Activated naive CD4-positive, alpha-beta T cell treated with anti-CD3 and anti-CD28 coated beads, Interleukin-2, amount 50 U/mL, for 24 hours (primary cell): ENCODE results near the gene THBS3.
"Not testable (repeated sequence)": the region's sequence is repeated elsewhere in the genome, so short reads cannot be mapped to it uniquely, and the experiment has no call there.

Experiments used
- H3K27ac Mint-ChIP-seq: one replicate; pipeline ENCODE4 v1.8.0; 2021; ENCODE audit warnings: mild to moderate bottlenecking, mixed read lengths
- H3K27me3 Mint-ChIP-seq: one replicate; pipeline ENCODE4 v1.8.0; 2021; ENCODE audit warnings: mixed read lengths
- H3K36me3 Mint-ChIP-seq: one replicate; pipeline ENCODE4 v1.8.0; 2021; ENCODE audit warnings: mixed read lengths
- H3K4me1 Mint-ChIP-seq: one replicate; pipeline ENCODE4 v1.8.0; 2021; ENCODE audit warnings: mixed read lengths
- H3K4me3 Mint-ChIP-seq: one replicate; pipeline ENCODE4 v1.8.0; 2021; ENCODE audit warnings: mild to moderate bottlenecking, mixed read lengths
- H3K9me3 Mint-ChIP-seq: one replicate; pipeline ENCODE4 v1.8.0; 2021; ENCODE audit warnings: mixed read lengths

The THBS3 gene

DNA sequence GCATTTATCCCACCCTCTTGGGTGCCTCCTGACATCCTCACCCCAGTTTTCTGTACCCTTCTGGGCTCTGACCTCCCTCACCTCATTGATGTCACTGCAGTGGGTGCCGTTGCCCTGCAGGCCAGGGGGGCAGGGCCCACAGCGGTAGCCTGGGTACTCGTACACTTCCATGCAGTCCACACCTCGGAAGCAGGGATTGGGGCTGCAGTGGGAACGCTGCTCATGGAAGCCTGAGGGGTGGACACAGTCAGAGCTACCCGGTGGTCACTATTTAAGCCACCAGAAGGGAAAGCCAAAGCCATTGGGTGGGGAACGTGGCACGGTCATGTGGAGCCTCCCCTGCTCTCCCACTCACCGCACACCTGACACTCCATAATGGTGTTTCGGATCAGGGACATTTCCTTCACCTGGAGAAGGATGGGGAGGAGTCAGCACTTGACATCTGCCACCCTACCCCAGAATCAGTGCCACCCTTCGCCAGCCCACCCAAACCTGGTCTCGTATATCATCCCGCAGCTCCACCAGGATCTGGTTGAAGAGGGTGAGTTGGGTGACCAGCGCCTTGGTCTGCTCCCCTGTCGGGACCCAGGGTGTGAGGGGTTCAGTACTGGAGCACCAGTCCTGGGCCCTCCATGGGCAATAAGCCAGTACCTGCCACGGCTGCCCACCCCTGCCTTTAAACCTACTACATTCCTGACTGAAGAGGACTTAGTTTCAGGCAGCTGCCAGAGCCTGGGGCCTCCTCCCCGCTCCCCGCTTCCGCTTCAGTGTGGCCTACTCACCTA lies 4.8 kb downstream of the THBS3 start:
- Mint-ChIP-seq H3K36me3 (no peaks in the 10 kb centered on the region), H3K9me3 (no peaks in the 10 kb centered on the region), H3K27me3 (no peaks in the 10 kb centered on the region), H3K27ac (no peak overlapping the region), H3K4me3 (no peak overlapping the region), H3K4me1 (peaks cover 13% of the 10 kb centered on the region)

DNA sequence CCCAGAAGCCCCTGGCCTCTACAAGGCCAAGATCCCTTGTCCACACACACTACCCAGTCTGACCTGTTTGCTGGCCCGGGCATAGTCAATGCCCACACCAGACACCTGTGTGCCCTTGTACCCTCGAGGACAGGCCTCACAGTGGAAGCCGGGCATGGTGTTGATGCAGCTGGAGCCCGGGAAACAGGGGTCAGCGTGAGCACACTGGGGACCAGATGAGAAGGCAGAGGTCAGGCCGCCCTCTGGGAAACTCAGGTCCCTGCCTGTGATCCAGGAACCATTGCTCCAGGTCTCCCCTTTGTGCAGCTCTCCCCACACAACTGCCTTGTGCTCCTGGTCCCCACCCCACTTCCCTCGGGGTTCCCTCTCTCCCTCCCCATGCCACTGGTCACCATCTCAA lies 5.5 kb downstream of the THBS3 start:
- Mint-ChIP-seq H3K4me3 (no peak overlapping the region), H3K27me3 (no peaks in the 10 kb centered on the region), H3K4me1 (peaks cover 7% of the 10 kb centered on the region), H3K36me3 (no peaks in the 10 kb centered on the region), H3K27ac (no peak overlapping the region), H3K9me3 (no peaks in the 10 kb centered on the region)

DNA sequence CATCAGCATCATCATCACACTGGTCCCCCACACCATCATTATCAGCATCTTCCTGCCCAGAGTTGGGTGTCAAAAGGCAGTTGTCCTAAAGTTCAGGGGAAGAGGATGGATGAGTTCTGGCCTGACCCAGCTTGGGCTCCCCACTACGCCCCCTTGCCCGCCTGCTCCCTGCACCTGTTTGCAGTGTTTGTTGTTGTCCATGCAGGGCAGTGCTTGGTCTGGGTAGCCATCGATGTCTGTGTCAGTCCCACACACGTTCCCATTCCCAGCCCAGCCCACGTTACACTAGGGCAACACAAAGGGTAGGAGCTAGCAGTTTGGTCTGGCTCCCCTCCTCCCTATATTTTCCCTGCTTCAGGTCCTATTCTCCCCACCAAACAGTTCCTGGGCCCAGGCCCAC lies 6.8 kb downstream of the THBS3 start:
- H3K4me1 Mint-ChIP-seq: no peaks in the 10 kb centered on the region
- H3K27ac Mint-ChIP-seq: no peak overlapping the region
- H3K9me3 Mint-ChIP-seq: no peaks in the 10 kb centered on the region
- H3K27me3 Mint-ChIP-seq: no peaks in the 10 kb centered on the region
- no peaks in the 10 kb centered on the region for H3K36me3 Mint-ChIP-seq
- no peak overlapping the region for H3K4me3 Mint-ChIP-seq

DNA sequence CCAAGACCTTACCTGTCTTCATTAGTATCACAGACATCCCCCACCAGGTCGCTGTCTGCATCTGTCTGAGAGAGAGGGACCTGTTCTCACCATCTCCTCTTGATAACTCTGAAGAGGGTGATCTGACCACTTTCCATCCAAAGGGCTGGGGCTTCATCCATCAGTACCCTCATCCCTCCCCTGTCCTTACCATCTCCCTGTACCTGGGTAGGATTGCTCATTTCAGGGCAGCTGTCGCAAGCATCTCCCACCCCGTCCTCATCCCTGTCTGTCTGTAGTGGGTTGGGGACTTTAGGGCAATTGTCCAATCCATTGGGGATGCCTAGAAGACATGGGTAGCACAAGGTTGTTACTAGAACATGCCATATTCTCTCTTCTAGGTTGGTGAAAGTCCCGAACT lies 7.9 kb downstream of the THBS3 start:
- H3K27me3 Mint-ChIP-seq: no peaks in the 10 kb centered on the region
- no peak overlapping the region for H3K4me3 Mint-ChIP-seq
- no peak overlapping the region for H3K27ac Mint-ChIP-seq
- peaks cover 8% of the 10 kb centered on the region for H3K4me1 Mint-ChIP-seq
- H3K36me3 Mint-ChIP-seq: no peaks in the 10 kb centered on the region
- H3K9me3 Mint-ChIP-seq: no peaks in the 10 kb centered on the region

DNA sequence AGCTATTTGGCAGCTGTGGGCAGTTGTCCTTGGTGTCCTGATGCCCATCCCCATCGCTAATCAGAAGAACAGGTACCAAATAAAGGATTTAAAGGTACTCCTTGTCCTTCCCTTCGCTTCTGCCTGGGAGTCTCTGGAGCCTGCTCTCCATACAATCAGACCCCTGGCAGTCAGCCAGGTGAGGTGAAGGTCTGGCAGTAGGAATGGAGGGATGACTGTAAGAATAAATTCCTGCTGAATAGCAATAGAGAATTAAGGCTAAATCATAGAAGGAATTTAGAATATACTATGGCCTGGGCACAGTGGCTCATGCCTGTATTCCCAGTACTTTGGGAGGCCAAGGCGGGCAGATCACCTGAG lies 9.2 kb downstream of the THBS3 start:
- Mint-ChIP-seq H3K36me3 (no peaks in the 10 kb centered on the region), H3K27me3 (no peaks in the 10 kb centered on the region), H3K27ac (no peak overlapping the region), H3K4me3 (no peak overlapping the region), H3K9me3 (no peaks in the 10 kb centered on the region), H3K4me1 (peaks cover 21% of the 10 kb centered on the region)

DNA sequence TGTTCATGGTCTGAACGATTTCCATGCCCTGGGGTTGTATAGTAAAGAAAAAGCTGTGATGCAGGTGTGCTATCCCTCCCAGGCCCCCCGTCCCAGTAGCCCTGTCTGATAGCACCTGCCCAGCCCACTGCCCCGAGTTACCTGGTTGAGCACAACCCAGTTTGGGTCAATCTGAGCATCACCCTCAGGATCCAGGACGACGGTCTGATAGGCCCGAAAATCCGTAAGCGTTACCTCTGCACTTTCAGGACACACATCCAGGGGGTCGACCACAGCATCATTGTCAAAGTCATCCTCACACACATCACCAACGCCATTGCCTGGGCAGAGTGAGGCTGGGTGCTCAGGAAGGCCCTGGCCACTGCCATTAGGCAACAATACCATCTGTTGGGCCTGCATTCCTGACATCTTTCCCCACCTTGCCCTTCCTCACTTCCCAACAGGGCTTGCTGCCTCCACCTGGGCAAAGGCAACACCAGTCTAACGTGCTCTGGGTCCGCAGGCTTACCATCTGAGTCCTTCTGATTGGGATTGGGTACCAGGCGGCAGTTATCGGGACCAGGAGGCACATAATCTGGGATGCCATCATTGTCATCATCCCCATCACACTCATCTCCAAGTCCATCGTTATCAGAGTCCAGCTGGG lies 9.7 kb downstream of the THBS3 start:
- Mint-ChIP-seq H3K9me3 (no peaks in the 10 kb centered on the region), H3K27ac (no peak overlapping the region), H3K27me3 (no peaks in the 10 kb centered on the region), H3K4me1 (peaks cover 26% of the 10 kb centered on the region), H3K4me3 (no peak overlapping the region), H3K36me3 (no peaks in the 10 kb centered on the region)

DNA sequence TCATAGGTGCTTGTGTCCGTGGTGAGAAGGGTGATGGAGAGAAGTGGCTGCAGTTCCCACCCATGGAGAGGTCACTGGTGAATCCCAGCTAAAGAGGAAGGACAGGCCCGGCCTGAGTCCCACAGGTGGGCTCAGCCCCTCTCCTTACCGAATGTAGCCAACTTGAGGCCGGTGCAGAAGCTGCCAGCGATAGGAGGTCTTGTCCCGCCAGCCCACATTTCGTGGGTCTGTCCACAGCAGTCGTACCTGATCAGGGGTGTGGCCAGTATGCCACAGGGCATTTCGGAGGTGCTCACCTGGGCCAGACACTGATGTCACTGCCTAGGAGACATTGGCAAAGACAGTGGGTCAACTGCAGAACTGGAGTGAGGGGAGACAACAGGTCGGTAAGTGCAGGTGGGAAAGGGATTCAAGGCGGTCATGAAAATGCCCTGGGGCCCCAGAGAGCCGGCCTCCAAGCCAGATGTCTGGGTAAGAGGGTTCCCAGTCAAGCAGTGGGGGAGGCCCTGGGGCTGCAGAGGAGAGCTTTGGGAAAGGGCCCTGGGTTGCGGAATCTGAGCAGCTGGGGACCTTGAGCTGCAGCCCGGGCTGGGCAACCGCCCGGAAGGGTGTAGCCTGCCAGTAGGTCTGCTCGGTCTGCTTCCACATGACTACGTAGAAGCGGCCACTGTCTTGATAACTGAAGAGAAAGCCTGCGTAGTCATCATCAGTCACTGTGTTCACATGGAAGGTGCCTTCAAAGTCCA lies 10.6 kb downstream of the THBS3 start:
- H3K36me3 Mint-ChIP-seq: no peaks in the 10 kb centered on the region
- H3K27ac Mint-ChIP-seq: no peak overlapping the region
- peaks cover 32% of the 10 kb centered on the region for H3K4me1 Mint-ChIP-seq
- H3K27me3 Mint-ChIP-seq: no peaks in the 10 kb centered on the region
- H3K9me3 Mint-ChIP-seq: no peaks in the 10 kb centered on the region
- H3K4me3 Mint-ChIP-seq: no peak overlapping the region

DNA sequence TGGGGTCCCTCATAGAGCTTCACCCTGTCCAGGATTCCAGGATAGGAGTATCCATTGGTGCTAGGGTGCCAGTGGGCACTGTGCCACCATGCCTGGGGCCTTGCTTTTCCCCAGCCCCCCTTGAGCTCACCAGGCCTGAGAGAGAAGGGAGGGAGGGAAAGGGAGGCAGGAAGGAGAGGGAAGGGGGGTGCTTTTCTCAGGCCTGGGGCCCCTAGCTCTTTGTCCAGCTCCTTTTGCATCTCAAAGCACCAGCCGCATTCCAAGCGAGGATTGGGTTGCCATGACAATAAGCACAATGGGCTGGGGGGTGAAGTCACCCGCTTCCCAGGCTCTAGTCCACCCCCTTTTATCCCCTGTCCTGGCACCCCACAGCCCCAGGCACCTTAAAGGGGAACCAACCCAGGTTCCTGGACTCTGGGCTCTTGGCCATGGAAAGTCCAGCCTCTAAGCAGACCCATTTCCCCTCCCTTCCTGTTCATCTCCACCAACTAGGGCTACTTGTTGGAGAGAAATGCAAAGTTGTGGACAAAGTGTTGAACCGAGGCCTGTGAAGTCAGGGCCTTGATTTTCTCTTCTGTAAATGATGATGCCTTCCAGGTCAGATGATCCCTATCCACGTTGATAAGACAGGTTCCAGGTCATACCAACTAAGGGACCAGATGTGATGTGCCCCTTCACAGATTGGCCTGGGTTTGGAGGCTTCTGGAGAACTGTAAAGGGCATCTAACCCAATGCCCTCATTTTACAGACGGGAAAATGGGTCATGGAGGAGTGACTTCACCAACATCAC lies 11.4 kb downstream of the THBS3 start:
- H3K36me3 Mint-ChIP-seq: no peaks in the 10 kb centered on the region
- peak overlapping the region; percentile 41 for H3K27ac Mint-ChIP-seq
- H3K4me1 Mint-ChIP-seq: peaks cover 35% of the 10 kb centered on the region
- no peaks in the 10 kb centered on the region for H3K27me3 Mint-ChIP-seq
- H3K9me3 Mint-ChIP-seq: no peaks in the 10 kb centered on the region
- H3K4me3 Mint-ChIP-seq: peak overlapping the region; percentile 44

DNA sequence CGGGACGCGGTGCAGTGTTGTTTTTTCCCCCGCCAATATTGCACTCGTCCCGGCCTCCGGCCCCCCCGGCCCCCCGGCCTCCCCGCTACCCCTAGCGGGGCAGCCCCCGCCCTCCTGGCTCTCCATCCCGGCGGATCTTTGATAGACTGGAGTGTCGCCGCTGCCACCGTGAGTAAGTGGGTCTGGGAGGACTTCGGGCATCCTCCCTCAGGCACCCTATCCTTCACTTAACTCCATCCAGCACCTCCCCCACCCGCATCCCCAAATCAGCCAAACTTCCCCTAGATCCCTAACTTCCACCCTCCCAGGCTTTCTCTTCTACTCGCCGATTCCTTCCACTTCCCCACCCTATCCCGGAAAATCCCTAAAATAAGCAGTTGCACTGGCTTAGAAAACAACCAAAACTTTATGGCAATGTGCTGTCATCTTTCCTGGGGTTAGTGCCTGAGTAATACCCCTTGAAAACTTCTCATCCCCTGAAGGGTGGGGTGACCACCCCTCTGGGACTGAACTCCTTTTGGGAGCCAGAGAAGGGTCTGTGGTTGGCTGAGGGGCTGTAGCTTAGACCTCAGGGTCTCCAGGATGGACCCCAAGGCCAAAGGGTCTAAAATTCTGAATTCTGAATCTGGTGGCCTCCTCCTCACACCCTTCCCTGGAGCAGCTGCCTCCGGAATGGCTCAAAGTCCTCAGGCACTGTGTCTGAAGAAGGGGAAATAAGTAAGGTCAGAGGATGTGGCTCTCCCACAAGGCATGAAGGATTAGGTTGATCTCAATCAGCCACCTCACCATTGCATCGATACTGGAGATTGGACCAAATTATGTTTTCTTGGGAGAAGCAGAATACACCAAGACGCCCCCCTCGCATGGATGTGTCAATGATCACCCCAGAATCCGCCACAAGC lies 12.2 kb downstream of the THBS3 start:
- Mint-ChIP-seq H3K9me3 (no peaks in the 10 kb centered on the region), H3K27ac (peak overlapping the region; percentile 68), H3K36me3 (no peaks in the 10 kb centered on the region), H3K27me3 (no peaks in the 10 kb centered on the region), H3K4me1 (peaks cover 35% of the 10 kb centered on the region), H3K4me3 (peak overlapping the region; percentile 83)

DNA sequence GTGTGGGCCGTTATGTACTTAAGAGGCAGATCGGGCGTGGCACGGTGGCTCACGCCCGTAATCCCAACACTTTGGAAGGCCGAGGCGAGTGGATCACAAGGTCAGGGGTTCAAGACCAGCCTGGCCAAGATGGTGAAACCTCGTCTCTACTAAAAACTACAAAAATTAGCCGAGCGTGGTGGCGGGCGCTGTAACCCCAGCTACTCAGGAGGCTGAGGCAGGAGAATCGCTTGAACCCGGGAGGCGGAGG lies 13.8 kb downstream of the THBS3 start:
- H3K36me3 Mint-ChIP-seq, H3K27me3 Mint-ChIP-seq, H3K9me3 Mint-ChIP-seq: not testable (repeated sequence)
- peaks cover 35% of the 10 kb centered on the region for H3K4me1 Mint-ChIP-seq
- H3K4me3 Mint-ChIP-seq: peak overlapping the region; percentile 92
- H3K27ac Mint-ChIP-seq: peak overlapping the region; percentile 98

DNA sequence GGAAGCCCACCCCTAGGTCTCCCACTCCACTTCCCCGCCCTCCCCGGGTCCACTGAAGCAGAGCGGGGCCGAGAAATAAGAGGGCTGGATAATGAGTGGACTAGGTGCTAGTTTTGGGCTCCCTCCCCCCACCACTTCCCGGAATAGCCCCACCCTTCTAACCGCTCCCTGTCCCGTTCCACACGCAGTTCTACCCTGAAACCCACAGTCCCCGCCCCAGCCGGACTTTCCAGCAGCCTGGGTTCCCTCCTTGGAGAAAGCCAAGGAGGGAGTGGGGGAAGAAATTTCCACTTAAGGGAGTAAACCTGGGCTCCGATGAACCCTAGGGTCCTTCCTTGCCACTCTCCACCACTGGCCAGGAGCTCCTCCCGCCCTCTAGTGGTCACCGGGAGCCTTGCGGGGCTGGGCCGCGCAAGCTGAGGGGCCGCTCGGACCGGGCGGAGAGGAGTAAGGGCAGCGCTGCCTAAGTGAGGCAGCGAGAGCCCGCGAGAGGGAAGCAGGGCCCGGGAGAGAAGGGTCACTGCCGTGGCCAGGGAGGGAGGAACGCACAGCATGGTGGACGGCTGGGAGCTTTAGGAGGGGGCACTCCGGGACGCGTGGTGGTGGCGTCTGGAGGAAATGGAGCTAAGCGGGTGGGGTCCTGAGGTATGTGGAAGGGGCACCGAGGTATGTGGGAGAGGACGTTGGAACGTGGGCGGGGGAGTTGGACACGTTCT lies 14.3 kb downstream of the THBS3 start:
- peaks cover 35% of the 10 kb centered on the region for H3K4me1 Mint-ChIP-seq
- H3K27me3 Mint-ChIP-seq: no peaks in the 10 kb centered on the region
- no peaks in the 10 kb centered on the region for H3K9me3 Mint-ChIP-seq
- peak overlapping the region; percentile 92 for H3K4me3 Mint-ChIP-seq
- H3K36me3 Mint-ChIP-seq: no peaks in the 10 kb centered on the region
- H3K27ac Mint-ChIP-seq: peak overlapping the region; percentile 98

DNA sequence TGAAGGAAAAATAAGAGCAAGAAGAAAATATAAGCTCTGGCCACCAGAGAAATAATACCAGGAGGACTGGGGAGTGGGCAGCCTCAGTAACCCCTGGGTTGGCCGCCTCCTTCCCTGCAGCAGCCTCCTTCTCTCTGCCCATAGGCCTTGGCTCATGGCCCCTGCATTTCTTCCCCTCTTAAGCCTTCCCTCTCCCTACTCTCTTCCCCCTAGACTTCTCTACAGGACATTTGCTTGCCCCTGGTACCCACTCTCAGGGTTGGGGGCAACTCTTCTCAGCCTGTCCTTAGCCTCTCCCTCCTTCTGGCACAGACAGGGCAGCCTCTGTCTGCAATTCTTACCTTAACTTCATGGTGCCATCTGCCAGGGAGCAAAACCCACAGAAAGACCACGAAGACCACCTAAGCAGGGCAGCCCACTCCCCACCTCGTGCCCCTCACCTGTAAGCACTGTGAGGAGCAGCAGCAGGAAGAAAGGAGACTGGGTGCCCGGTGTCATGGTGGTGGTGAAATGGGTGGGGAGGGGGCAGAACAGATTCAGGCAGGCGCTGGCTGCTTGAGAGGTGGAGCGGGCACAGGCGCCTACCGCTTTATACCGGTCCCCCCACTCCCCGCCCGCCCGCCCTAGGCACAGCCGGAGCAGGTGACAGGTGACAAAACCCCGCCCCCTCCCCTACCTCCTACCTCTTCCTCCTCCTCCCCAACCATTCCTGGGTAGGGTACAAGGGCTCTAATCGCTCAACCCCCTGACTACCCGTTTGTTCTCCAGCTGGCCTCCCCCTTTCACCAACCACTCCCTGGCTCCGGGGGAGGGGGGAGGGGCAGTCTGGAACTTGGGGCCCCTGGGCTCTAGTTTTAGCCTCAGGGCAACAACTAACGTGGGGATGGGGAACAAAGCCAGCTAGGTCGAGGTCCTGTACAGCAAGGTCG lies 15.1 kb downstream of the THBS3 start:
- H3K4me3 Mint-ChIP-seq: peak overlapping the region; percentile 92
- H3K4me1 Mint-ChIP-seq: peaks cover 40% of the 10 kb centered on the region
- H3K36me3 Mint-ChIP-seq: no peaks in the 10 kb centered on the region
- peak overlapping the region; percentile 74 for H3K27ac Mint-ChIP-seq
- H3K9me3 Mint-ChIP-seq: no peaks in the 10 kb centered on the region
- H3K27me3 Mint-ChIP-seq: no peaks in the 10 kb centered on the region

DNA sequence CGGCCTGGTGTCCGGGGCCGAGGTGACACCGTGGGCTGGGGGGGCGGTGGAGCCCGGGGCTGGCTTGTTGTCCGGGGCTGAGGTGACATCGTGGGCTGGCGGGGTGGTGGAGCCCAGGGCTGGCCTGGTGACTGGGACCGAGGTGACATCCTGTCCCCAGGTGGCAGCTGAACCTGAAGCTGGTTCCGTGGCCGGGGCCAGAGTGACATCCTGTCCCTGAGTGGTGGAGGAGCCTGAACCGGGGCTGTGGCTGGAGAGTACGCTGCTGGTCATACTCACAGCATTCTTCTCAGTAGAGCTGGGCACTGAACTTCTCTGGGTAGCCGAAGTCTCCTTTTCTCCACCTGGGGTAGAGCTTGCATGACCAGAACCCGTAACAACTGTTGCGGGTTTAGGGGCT lies 15.8 kb downstream of the THBS3 start:
- Mint-ChIP-seq H3K9me3 (no peaks in the 10 kb centered on the region), H3K36me3 (no peaks in the 10 kb centered on the region), H3K27ac (no peak overlapping the region), H3K27me3 (no peaks in the 10 kb centered on the region), H3K4me3 (peak overlapping the region; percentile 42), H3K4me1 (peaks cover 40% of the 10 kb centered on the region)

DNA sequence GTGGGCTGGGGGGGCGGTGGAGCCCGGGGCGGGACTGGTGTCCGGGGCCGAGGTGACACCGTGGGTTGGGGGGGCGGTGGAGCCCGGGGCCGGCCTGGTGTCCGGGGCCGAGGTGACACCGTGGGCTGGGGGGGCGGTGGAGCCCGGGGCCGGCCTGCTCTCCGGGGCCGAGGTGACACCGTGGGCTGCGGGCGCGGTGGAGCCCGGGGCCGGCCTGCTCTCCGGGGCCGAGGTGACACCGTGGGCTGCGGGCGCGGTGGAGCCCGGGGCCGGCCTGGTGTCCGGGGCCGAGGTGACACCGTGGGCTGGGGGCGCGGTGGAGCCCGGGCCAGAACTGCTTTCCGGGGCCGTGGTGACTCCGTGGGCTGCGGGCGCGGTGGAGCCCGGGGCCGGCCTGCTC lies 17.8 kb downstream of the THBS3 start:
- H3K4me3 Mint-ChIP-seq: not testable (repeated sequence)

More for the DNA sequence above, 17.8 kb downstream of the THBS3 start:
- H3K36me3 Mint-ChIP-seq, H3K9me3 Mint-ChIP-seq, H3K27me3 Mint-ChIP-seq, H3K27ac Mint-ChIP-seq: not testable (repeated sequence)
- peaks cover 32% of the 10 kb centered on the region for H3K4me1 Mint-ChIP-seq
